Fibroblast of mammary gland (primary cell): Measurements from ENCODE around the gene ZNF282.

Experiments
- DNase-seq: peaks from one replicate; pipeline ENCODE4 v3.0.0-alpha.2; 2010; ENCODE audit warnings: low read depth
- H3K4me3 ChIP-seq: 2 replicates; pipeline ENCODE4 v1.5.1; 2011; ENCODE audit warnings: low read depth, mild to moderate bottlenecking, low read length, moderate library complexity; ENCODE audit not compliant: control insufficient read depth
- TF ChIP-seq, protein P1 (sequence below): conservative IDR thresholded peaks from 2 replicates; pipeline ENCODE4 v1.5.1; 2011; ENCODE audit warnings: low read depth, low read length, inconsistent platforms; ENCODE audit not compliant: control insufficient read depth, insufficient read depth

ZNF282 gene

DNA sequence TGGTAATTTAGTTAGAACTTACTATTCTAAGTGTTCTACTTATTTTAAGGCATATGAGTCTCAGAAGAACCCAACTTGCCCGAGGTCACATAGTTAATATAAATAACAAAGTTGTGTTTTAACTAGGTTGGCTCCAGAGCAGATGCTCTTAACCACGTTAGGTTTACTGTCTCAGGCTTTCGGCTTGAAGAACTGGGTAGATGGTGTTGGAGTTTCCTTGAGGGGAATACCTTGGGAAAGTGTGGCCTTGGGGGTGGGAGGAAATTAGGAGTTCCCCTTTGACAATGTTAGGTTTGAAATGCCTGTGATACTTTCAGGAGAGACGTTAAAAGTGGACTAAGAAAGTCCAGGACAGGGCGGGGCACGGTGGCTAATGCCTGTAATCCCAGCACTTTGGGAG, 38.4 kb upstream of the ZNF282 start:
- TF ChIP-seq, protein P1, sequence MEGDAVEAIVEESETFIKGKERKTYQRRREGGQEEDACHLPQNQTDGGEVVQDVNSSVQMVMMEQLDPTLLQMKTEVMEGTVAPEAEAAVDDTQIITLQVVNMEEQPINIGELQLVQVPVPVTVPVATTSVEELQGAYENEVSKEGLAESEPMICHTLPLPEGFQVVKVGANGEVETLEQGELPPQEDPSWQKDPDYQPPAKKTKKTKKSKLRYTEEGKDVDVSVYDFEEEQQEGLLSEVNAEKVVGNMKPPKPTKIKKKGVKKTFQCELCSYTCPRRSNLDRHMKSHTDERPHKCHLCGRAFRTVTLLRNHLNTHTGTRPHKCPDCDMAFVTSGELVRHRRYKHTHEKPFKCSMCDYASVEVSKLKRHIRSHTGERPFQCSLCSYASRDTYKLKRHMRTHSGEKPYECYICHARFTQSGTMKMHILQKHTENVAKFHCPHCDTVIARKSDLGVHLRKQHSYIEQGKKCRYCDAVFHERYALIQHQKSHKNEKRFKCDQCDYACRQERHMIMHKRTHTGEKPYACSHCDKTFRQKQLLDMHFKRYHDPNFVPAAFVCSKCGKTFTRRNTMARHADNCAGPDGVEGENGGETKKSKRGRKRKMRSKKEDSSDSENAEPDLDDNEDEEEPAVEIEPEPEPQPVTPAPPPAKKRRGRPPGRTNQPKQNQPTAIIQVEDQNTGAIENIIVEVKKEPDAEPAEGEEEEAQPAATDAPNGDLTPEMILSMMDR: no peak
- DNase-seq: no peak
- H3K4me3 ChIP-seq: no peak overlapping the region

DNA sequence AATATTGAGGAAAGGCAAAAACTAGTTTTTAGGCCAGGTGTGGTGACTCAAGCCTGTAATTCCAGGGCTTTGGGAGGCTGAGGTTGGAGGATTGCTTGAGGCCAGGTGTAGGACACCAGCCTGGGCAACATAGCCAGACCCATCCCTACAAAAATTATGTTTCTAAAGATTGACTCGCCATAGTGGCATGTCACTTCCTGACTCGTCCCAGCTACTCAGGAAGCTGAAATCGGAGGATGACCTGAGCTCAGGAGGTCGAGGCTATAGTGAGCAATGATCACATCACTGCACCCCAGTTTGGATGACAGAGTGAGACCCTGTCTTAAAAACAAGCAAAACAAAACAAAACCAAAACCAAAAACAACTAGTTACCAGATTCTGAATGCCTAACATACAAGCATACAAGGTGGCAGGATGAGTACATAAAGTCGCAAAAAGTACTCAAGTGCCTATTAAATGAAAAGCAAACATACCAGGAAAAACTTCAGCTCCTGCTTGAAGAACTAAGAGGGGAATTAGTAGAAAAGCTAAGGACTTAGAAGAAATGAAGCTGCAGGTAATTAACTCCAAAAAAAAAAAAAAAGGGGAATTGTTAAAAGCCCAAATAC, 34.0 kb upstream of the ZNF282 start:
- H3K4me3 ChIP-seq: no peak overlapping the region
- TF ChIP-seq, protein P1: no peak
- DNase-seq: peak; percentile 59

GRCh38 chr7:149166142-149166541, 29.2 kb upstream of the ZNF282 start:
- no peak for DNase-seq
- TF ChIP-seq, protein P1: no peak
- H3K4me3 ChIP-seq: no peak overlapping the region

- DNase-seq: no peak
- TF ChIP-seq, protein P1: no peak
- H3K4me3 ChIP-seq: no peak overlapping the region
These were observed 28.6 kb upstream of the ZNF282 start for GRCh38 chr7:149166630-149167352.

DNA sequence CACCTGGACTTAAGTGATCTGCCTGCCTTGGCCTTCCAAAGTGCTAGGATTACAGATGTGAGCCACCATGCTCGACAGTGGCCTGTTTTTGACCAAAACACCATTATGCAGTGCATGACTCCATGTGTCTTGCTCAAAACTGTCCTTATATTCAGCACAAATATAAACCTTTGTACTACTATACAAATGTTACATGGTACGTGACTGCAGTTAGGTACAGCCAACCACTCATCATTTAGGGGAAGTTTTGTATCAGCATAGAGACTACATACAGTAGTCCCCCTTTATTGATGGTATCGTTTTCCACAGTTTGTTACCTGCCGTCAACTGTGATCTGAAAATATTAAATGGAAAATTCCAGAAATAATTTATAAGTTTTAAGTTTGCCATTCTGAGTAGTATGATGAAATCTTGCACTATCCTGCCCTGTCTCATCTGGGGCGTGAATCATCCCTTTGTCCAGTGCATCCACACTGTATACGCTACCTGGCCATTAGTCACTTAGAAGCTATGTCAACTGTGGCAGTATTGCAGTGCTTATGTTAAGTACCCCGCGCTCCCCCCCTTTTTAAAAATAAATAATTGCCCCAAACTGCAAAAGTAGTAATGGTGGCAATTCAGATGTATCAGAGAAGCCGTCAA, 23.3 kb upstream of the ZNF282 start:
- peak; percentile 32 for DNase-seq
- no peak overlapping the region for H3K4me3 ChIP-seq
- TF ChIP-seq, protein P1: no peak

DNA sequence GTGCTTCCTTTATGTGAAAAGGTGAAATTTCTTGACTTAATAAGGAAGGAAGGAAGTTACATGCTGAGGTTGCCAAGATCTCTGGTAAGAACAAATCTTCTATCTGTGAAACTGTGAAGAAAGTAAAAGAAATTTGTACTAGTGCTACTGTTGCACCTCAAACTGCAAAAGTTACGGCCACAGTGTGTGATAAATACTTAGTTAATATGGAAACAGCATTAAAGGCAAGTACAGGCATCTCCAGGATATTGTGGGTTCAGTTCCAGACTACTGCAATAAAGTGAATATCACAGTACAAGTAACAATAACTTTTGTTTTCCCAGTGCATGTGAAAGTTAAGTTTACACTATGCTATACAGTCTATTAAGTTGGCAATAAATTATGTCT, 22.8 kb upstream of the ZNF282 start:
- H3K4me3 ChIP-seq: no peak overlapping the region
- TF ChIP-seq, protein P1: no peak
- no peak for DNase-seq
